Central memory CD4-positive, alpha-beta T cell (primary cell): ENCODE data around the gene ACTR3C.
"Not testable (repeated sequence)": the region's sequence is repeated elsewhere in the genome, so short reads cannot be mapped to it uniquely, and the experiment has no call there.

Experiments
- DNase-seq: peaks from one replicate; pipeline ENCODE4 v3.0.0; 2022

The ACTR3C gene

DNA sequence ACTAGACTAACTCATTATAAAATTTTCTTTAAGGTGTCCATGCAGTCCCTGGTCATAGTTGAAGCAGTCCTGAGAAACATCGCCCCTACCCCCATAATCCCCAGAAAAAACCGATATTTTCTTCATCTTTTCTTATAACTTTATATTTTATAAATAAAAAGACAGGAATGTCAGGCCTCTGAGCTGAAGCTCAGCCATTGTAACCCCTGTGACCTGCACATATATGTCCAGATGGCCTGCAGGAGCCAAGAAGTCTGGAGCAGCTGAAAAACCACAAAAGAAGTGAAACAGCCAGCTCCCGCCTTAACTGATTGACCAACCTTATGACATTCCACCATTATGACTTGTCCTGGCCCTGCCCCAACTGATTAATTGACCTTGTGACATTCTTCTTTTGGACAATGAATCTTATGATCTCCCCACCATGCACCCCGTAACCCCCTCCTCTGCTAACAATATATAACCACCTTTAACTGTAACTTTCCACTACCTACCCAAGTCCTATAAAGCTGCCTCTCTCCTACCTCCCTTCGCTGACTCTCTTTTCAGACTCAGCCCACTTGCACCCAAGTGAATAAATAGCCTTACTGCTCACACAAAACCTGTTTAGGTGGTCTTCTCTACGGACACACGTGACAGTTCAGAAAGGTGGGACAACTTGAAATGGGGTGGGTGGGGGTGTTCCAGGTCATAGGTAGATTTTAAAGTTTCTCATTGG is 10.5 kb downstream of the ACTR3C start:
- not testable (repeated sequence) for DNase-seq

- no peak for DNase-seq
Observed at GRCh38 chr7:150311711-150312110, 11.6 kb downstream of the ACTR3C start.

DNA sequence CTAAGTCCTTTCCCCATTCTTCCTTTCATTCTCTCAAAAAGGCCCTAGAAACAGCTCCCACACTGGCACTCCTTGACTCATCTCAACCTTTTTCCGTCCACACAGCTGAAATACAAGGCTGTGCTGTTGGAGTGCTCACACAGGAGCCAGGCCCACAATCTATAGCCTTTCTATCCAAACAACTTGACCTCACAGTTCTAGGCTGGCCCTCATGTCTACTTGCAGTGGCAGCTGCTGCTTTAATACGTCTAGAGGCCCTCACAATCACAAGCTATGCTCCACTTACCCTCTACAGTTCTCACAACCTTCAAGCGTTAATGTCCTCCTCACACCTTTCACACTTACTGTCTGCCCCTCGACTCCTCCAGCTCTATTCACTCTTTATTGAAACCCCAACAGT is 12.2 kb downstream of the ACTR3C start:
- no peak for DNase-seq

- no peak for DNase-seq
Observed at GRCh38 chr7:150308575-150308974, 14.8 kb downstream of the ACTR3C start.

- no peak for DNase-seq
Observed at GRCh38 chr7:150307904-150308303, 15.4 kb downstream of the ACTR3C start.

DNA sequence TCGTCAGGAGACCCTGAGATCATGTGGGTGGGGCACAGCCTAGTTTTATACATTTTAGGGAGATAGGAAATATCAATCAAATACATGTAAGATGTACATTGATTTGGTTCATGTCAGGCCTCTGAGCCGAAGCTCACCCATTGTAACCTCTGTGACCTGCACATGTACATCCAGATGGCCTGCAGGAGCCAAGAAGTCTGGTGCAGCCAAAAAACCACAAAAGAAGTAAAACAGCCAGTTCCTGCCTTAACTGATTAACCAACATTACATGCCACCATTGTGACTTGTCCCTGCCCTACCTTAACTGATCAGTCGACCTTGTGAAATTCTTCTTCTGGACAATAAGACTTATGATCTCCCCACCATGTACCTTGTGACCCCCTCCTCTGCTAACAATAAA is 16.2 kb downstream of the ACTR3C start:
- no peak for DNase-seq

GRCh38 chr7:150306377-150306776 is 17.0 kb downstream of the ACTR3C start:
- not testable (repeated sequence) for DNase-seq

GRCh38 chr7:150305903-150306284 is 17.5 kb downstream of the ACTR3C start:
- not testable (repeated sequence) for DNase-seq

DNA sequence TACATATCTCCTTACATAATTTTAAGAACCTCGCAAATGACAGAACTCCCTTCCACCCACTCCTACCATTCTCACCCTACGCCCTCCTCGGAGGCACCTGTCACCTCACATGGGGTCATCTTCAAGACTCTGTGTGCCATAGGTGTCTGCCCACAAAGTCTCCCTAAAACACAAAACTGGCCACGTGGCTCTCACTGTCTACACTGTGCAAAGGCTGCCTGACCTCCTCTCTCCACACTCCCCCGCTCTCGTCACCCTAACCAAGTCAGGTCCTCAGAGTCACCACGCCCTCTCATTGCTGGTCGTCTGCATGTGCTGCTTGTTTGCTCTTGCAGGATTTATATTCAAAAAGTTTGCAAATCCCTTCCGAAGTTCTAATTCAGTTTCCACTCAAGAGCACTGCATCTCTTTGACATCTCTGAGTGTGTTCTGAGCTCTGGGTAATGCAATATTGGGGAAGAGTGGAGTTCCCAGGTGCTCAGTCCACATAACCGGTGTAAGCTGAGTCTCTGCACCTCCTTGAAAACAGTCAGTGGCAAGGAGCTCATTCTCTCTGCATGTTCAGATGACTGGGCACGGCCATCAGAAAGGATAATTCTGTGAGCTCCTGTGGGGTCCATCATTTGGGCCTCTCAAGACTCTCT is 18.0 kb downstream of the ACTR3C start:
- DNase-seq, result not testable (repeated sequence)

DNA sequence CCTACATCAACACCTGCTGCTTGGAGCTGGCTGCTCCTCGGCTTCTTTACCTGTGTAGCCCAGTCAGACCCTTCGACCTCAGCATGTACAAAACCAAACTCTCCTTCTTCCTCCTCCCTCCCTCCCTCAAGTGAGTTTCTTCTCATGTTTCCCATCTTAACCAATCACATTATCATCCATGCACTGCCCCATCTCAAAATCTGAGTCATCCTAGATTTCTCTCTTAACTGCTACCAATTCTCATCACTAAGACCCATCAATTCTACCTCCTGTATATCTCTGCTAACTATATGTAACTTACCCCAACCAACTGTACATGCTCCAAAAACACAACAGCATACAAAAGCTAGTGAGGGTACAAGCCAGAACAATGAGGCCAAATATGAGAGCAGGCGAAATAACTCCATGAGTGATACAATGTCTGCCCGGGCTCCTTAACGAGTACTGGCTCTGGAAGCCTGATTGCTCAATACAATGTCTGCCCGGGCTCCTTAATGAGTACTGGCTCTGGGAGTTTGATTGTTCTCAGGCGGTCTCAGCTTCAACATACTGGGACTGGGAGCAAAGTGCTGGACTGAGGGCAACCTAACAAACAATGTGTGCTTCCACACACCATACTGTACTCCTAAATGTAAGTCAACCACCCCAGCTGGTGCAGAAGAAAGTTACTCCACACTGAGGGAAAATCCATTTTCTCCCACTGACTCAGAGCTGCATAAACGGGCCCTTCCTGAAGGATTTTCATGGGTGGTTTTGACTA is 18.7 kb downstream of the ACTR3C start:
- not testable (repeated sequence) for DNase-seq

GRCh38 chr7:150302908-150303310 is 20.4 kb downstream of the ACTR3C start:
- DNase-seq, result not testable (repeated sequence)

GRCh38 chr7:150297978-150298377 is 25.4 kb downstream of the ACTR3C start:
- not testable (repeated sequence) for DNase-seq

- not testable (repeated sequence) for DNase-seq
Observed at GRCh38 chr7:150296802-150297201, 26.5 kb downstream of the ACTR3C start.

DNA sequence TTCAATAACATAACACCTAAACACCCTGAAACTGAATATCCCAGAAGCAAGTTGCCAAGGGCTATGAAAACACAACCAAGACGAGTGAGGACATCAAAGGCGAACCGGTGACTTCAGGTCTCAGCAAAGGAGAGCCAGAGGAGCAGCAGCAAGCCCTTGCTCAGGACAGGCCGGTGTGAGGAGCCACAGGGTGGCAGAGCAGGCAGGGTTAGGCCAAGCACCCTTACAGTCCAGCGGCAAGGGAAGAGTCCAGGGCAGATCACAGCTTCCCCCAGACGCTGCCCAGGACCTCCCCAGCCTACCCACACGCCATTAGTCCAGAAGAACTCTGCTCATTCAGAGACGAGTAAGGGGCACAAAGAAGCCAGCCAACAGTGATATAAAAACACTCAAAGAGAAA is 27.7 kb downstream of the ACTR3C start:
- not testable (repeated sequence) for DNase-seq

DNA sequence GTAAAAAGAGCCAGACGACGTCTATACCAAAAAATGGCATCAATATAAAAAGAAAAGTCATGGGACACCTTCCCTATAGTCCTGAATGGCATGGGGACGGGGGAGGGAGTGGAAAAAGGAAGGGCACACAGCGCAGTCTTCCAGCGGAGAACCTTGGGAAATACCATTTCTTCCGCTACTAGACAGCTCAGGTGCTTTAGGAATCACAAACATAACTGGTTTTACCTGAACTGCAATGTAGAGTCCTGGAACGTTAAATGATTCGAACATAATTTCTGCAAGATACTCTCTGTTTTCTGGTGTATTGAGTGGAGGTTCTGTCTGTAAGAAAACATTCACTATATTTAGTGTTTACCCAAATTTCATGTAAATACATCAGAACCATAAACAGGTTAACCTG is 28.3 kb downstream of the ACTR3C start:
- DNase-seq, result not testable (repeated sequence)

GRCh38 chr7:150290317-150290716 is 33.0 kb downstream of the ACTR3C start:
- not testable (repeated sequence) for DNase-seq

- not testable (repeated sequence) for DNase-seq
Observed at GRCh38 chr7:150288816-150289215, 34.5 kb downstream of the ACTR3C start.

GRCh38 chr7:150287815-150288214 is 35.5 kb downstream of the ACTR3C start:
- not testable (repeated sequence) for DNase-seq

- peak; percentile 20 for DNase-seq
Observed at GRCh38 chr7:150285849-150286754, 37.2 kb downstream of the ACTR3C start.

DNA sequence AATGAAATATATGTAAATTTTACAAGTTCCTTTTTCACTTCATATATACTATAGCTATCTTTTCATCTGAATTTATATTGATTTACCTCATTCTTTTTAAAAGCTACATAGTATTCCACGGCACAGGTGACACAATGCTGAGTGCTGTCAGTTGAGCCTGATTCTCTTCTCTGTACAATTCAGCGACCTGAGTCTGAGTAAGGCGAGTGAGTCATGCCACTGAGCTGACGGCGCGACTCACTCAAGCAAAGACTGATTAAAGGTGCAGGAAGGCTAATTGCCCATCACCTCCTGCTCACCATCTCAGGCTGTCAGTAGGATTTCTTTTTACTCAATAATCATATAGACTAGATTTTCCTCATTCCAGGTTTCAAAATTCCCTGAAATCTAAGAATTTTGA is 39.7 kb downstream of the ACTR3C start:
- DNase-seq, result not testable (repeated sequence)

- DNase-seq, result not testable (repeated sequence)
Observed at GRCh38 chr7:150283111-150283510, 40.2 kb downstream of the ACTR3C start.

DNA sequence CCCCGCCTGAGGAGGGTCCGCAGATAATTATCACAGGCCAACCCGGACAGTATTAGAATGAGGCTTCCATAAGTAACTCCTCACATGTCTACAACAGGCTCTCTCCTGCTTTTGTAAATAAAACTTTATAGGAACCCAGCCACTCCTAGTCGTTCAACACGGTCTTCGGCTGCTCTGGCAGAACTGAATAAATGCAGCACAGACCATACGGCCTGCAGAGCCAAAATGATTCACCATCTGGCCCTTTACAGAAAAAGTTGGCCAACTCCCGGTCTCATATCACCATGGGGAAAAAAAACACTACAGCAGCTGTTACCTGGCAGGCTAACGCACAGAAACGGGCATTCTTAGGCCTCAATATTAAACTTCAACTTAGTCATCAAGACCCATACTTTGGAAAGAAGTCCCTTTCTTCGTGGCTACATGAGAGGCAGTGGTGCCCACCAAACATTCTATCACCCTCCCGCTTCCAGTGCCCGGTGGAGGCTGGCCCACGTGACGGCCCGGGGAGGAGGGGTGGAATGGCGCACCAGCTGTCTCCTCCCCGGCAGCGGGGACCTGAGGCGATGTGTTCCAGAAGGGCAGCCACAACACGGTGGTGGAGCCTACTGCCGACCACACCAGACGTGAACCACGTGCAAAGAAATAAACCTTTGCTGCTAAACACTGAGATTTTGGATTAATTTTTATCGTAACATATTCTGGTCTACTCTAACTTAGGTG is 41.5 kb downstream of the ACTR3C start:
- not testable (repeated sequence) for DNase-seq
